ENCODE measurements around the gene NBPF3. TPM values are rescaled to one million over a fixed set of nuclear protein-coding genes. Genes with fewer than 3 reads are reported as not detected.
"Not testable (repeated sequence)": the region's sequence is repeated elsewhere in the genome, so short reads cannot be mapped to it uniquely, and the experiment has no call there.

Gene NBPF3
- total RNA-seq, 4 donors from 2014 or later: 12.2 to 26.4 (median 15.3) TPM

GRCh38 chr1:21469581-21469980, 29.6 kb downstream of the NBPF3 start:
- peaks cover 0 to 46% (median 0%) of the 10 kb centered on the region in 3 donors for H3K36me3 ChIP-seq
- WGBS, 2 donors: 86 to 93% methylated on average over 9 of the region's 9 CpGs

GRCh38 chr1:21472861-21473260, 32.9 kb downstream of the NBPF3 start:
- WGBS, 2 donors: 86 to 88% methylated on average over 5 of the region's 5 CpGs
- no peaks in the 10 kb centered on the region for H3K4me1 ChIP-seq
- TF ChIP-seq EP300 (IDR thresholded peaks at IDR 0.05) (no peak), POLR2A (IDR thresholded peaks at IDR 0.05) (no peak)
- TF ChIP-seq, protein P1, sequence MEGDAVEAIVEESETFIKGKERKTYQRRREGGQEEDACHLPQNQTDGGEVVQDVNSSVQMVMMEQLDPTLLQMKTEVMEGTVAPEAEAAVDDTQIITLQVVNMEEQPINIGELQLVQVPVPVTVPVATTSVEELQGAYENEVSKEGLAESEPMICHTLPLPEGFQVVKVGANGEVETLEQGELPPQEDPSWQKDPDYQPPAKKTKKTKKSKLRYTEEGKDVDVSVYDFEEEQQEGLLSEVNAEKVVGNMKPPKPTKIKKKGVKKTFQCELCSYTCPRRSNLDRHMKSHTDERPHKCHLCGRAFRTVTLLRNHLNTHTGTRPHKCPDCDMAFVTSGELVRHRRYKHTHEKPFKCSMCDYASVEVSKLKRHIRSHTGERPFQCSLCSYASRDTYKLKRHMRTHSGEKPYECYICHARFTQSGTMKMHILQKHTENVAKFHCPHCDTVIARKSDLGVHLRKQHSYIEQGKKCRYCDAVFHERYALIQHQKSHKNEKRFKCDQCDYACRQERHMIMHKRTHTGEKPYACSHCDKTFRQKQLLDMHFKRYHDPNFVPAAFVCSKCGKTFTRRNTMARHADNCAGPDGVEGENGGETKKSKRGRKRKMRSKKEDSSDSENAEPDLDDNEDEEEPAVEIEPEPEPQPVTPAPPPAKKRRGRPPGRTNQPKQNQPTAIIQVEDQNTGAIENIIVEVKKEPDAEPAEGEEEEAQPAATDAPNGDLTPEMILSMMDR (IDR thresholded peaks at IDR 0.05): no peak
- H3K27me3 ChIP-seq: no peaks in the 10 kb centered on the region
- no peak overlapping the region for H3K27ac ChIP-seq
- no peak for DNase-seq (ENCODE audit: low spot score in 2 of 2)
- no peak overlapping the region for H3K4me3 ChIP-seq
- peaks cover 0 to 54% (median 0%) of the 10 kb centered on the region in 3 donors for H3K36me3 ChIP-seq
- no peaks in the 10 kb centered on the region for H3K9me3 ChIP-seq

More at GRCh38 chr1:21469581-21469980, 29.6 kb downstream of the NBPF3 start:
- Histone ChIP-seq H3K27me3 (no peaks in the 10 kb centered on the region), H3K27ac (no peak overlapping the region), H3K4me1 (no peaks in the 10 kb centered on the region), H3K9me3 (no peaks in the 10 kb centered on the region), H3K4me3 (no peak overlapping the region)
- no peak for DNase-seq (ENCODE audit: low spot score in 2 of 2)
- TF ChIP-seq EP300 (IDR thresholded peaks at IDR 0.05): no peak
- TF ChIP-seq, protein P1 (IDR thresholded peaks at IDR 0.05): no peak
- no peak for TF ChIP-seq POLR2A (IDR thresholded peaks at IDR 0.05)

DNA sequence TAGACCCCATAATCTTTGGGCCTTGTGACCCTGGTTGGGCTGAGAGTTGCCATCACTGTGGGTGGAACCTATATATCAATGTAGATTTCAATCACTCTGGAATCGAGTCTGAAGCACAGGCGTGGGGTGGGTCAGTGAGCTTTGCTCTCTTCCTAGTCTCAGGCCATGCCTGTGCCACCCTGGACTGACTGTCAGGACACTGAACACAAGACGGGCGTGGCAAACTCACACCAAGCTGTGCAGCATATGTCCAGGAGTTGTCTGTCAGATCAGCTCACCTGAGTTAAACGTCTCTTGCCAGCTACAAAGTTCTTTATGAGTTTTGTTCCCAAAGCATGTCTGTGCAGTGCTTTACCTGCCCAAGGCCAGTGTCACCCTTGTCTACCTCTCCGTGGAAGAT, 38.4 kb downstream of the NBPF3 start:
- no peaks in the 10 kb centered on the region for H3K4me1 ChIP-seq
- TF ChIP-seq, protein P1 (IDR thresholded peaks at IDR 0.05): no peak
- TF ChIP-seq EP300 (IDR thresholded peaks at IDR 0.05) (no peak), POLR2A (IDR thresholded peaks at IDR 0.05) (no peak)
- H3K4me3 ChIP-seq: no peak overlapping the region
- no peaks in the 10 kb centered on the region for H3K27me3 ChIP-seq
- no peak overlapping the region for H3K27ac ChIP-seq
- H3K36me3 ChIP-seq: peaks cover 0 to 39% (median 0%) of the 10 kb centered on the region in 3 donors
- no peaks in the 10 kb centered on the region for H3K9me3 ChIP-seq
- WGBS, 2 donors: 87 to 88% methylated on average over 6 of the region's 6 CpGs
- no peak for DNase-seq (ENCODE audit: low spot score in 2 of 2)

GRCh38 chr1:21483881-21484280, 43.9 kb downstream of the NBPF3 start:
- H3K36me3 ChIP-seq: peaks cover 0 to 13% (median 0%) of the 10 kb centered on the region in 3 donors
- H3K9me3 ChIP-seq; H3K4me3 ChIP-seq; H3K27ac ChIP-seq; DNase-seq (ENCODE audit: low spot score in 2 of 2); H3K27me3 ChIP-seq; H3K4me1 ChIP-seq: not testable (repeated sequence)
- 80% methylated on average over 2 of the region's 4 CpGs; no CpG with 5 or more reads in 1 of the 2 donors for WGBS, 2 donors

DNA sequence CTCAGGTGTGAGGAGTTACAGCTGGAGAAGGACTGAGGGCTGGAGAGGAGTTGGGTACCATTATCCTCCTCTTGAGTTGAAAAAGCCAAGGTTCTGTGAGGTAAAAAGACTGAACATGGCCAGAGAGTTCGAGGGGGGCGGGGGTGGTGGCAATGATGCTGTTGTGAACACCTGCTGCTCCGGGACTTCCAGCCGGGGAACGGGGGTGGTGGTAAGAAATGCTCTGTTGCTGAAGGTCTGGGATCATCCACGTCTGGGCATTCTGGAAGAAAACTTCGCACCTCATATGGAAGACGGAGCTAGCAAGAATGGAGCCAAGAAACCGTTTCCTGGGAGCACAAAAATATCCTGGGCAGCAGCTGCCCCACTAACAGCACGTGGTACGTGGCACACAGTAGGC, 49.2 kb downstream of the NBPF3 start:
- H3K27me3 ChIP-seq: peaks cover 0 to 7% of the 10 kb centered on the region in 2 donors
- H3K36me3 ChIP-seq: no peaks in the 10 kb centered on the region
- no peak overlapping the region for H3K27ac ChIP-seq
- no peak overlapping the region for H3K4me3 ChIP-seq
- no peak for DNase-seq (ENCODE audit: low spot score in 2 of 2)
- H3K9me3 ChIP-seq: no peaks in the 10 kb centered on the region
- peaks cover 0 to 9% (median 0%) of the 10 kb centered on the region in 4 donors for H3K4me1 ChIP-seq
- 88 to 89% methylated on average over 11 of the region's 11 CpGs for WGBS, 2 donors
- TF ChIP-seq POLR2A (IDR thresholded peaks at IDR 0.05) (no peak), EP300 (IDR thresholded peaks at IDR 0.05) (no peak)
- TF ChIP-seq, protein P1 (IDR thresholded peaks at IDR 0.05): no peak
